B cell (primary cell): ENCODE results near the gene GRN.

Experiments used
- EZH2 ChIP-seq: IDR thresholded peaks from 2 replicates; pipeline ENCODE4 v1.6.1; 2012; ENCODE audit warnings: borderline replicate concordance, low read depth, mild to moderate bottlenecking, moderate library complexity, low read length; ENCODE audit not compliant: insufficient read depth, poor library complexity, severe bottlenecking
- TF ChIP-seq, protein P1 (sequence below): fragments of 200-600 bp; IDR thresholded peaks from one replicate; pipeline ENCODE4 v1.8.0; 2022; ENCODE audit warnings: antibody characterized with exemption, mild to moderate bottlenecking

DNA sequence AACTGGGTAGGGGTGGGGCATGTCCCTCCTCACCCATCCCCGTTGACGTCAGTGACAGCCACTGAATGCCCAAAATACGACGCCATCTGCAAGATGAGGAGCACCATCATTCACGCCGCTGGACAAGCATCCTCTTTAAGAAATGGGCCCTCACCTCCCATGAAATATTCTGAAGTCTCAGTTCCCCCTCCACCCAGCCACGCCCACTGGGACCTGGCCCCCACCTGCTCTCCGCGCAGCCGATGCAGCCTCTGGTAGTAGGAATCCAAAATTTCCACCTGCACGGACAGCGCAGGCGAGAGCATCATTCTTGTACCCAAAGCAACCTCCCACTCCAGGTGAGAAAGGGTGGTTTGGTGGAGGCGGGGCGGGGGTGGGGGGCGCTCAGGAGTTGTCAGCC, 38.8 kb downstream of the GRN start:
- TF ChIP-seq, protein P1, sequence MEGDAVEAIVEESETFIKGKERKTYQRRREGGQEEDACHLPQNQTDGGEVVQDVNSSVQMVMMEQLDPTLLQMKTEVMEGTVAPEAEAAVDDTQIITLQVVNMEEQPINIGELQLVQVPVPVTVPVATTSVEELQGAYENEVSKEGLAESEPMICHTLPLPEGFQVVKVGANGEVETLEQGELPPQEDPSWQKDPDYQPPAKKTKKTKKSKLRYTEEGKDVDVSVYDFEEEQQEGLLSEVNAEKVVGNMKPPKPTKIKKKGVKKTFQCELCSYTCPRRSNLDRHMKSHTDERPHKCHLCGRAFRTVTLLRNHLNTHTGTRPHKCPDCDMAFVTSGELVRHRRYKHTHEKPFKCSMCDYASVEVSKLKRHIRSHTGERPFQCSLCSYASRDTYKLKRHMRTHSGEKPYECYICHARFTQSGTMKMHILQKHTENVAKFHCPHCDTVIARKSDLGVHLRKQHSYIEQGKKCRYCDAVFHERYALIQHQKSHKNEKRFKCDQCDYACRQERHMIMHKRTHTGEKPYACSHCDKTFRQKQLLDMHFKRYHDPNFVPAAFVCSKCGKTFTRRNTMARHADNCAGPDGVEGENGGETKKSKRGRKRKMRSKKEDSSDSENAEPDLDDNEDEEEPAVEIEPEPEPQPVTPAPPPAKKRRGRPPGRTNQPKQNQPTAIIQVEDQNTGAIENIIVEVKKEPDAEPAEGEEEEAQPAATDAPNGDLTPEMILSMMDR, result no peak
- no peak for TF ChIP-seq EZH2
